Caco-2 (cell line): Measurements from ENCODE around the gene CLEC4G. TPM values are rescaled to one million over a fixed set of nuclear protein-coding genes. Genes with fewer than 3 reads are reported as not detected.

Experiments used
- BruUV-seq: library from RNA; stranded (reverse); fragments of 400-500 nt; replicated peaks from 2 replicates; lab custom pipeline; 2021; lab: Mats Ljungman, UMichigan
- CTCF ChIA-PET: fragments of 300-600 bp; sonication (Branson Sonifier 250); formaldehyde crosslinking; loops from one replicate; lab custom pipeline; 2022; ENCODE audit warnings: antibody characterized with exemption; lab: Charles Lee
- POLR2A ChIA-PET: fragments of 300-600 bp; sonication (Branson Sonifier 250); formaldehyde crosslinking; loops from one replicate; lab custom pipeline; 2022; ENCODE audit warnings: antibody characterized with exemption; lab: Charles Lee
- DNase-seq, 2 experiments: peaks; one replicate each; pipeline versions ENCODE4 v3.0.0 to v3.0.0-alpha.2; 2020 to 2022
- H3K27me3 ChIP-seq: replicated peaks from 2 replicates; pipeline ENCODE4 v1.6.0; 2011; ENCODE audit warnings: low read length; ENCODE audit not compliant: control insufficient read depth, insufficient read depth
- H3K36me3 ChIP-seq: 2 replicates; pipeline ENCODE4 v1.5.1; 2011; ENCODE audit warnings: low read length; ENCODE audit not compliant: control insufficient read depth, insufficient read depth
- H3K4me1 ChIP-seq: fragments of 250-450 bp; sonication (Bioruptor Pico); 2 replicates; pipeline ENCODE4 v1.5.1; 2020; ENCODE audit warnings: mild to moderate bottlenecking
- H3K4me3 ChIP-seq: 2 replicates; pipeline ENCODE4 v1.5.1; 2011; ENCODE audit warnings: low read depth, mild to moderate bottlenecking, control low read depth, low read length
- H3K9me3 ChIP-seq: fragments of 250-450 bp; sonication (Bioruptor Pico); 2 replicates; pipeline ENCODE4 v1.5.1; 2020; ENCODE audit warnings: mild to moderate bottlenecking, moderate library complexity
- H3K27ac Mint-ChIP-seq: one replicate; pipeline ENCODE4 v1.8.0; 2022; ENCODE audit warnings: mixed read lengths; ENCODE audit not compliant: unreplicated experiment
- H3K27me3 Mint-ChIP-seq: one replicate; pipeline ENCODE4 v1.8.0; 2022; ENCODE audit warnings: mixed read lengths; ENCODE audit not compliant: insufficient read depth, unreplicated experiment
- H3K36me3 Mint-ChIP-seq: one replicate; pipeline ENCODE4 v1.8.0; 2022; ENCODE audit warnings: mild to moderate bottlenecking, mixed read lengths; ENCODE audit not compliant: insufficient read depth, unreplicated experiment
- H3K4me1 Mint-ChIP-seq: one replicate; pipeline ENCODE4 v1.8.0; 2022; ENCODE audit warnings: low read depth, mixed read lengths; ENCODE audit not compliant: unreplicated experiment
- H3K4me3 Mint-ChIP-seq: one replicate; pipeline ENCODE4 v1.8.0; 2022; ENCODE audit warnings: mild to moderate bottlenecking, moderate library complexity, mixed read lengths; ENCODE audit not compliant: unreplicated experiment
- H3K9me3 Mint-ChIP-seq: one replicate; pipeline ENCODE4 v1.8.0; 2022; ENCODE audit warnings: mixed read lengths; ENCODE audit not compliant: unreplicated experiment
- CTCF ChIP-seq, 2 experiments: fragments of 200-600 bp in 1 of 2; IDR thresholded peaks; 1 replicate in 1 of 2; 2 replicates in 1 of 2; pipeline versions ENCODE4 v1.5.1 to v1.8.0; 2011 to 2022; ENCODE audit warnings: antibody characterized with exemption in 1 of 2, control low read depth in 1 of 2, inconsistent platforms in 1 of 2, low read depth in 1 of 2, low read length in 1 of 2, mild to moderate bottlenecking in 1 of 2, moderate library complexity in 1 of 2; ENCODE audit not compliant: insufficient read depth in 1 of 2, severe bottlenecking in 1 of 2, unreplicated experiment in 1 of 2
- intact Hi-C: fragments of 100-400 bp; cut with micrococcal nuclease; formaldehyde crosslinking; loops from one replicate; pipeline ENCODE4 v1.10.0; 2022; ENCODE audit not compliant: unreplicated experiment
- total RNA-seq: library from RNA; stranded (reverse); gene quantifications from 2 replicates; pipeline ENCODE4 v1.2.3, GENCODE V29; 2022

Gene CLEC4G
- total RNA-seq, 1 experiment from 2014 or later = not detected

- no peaks in the 10 kb centered on the region for H3K27me3 ChIP-seq
- no peak overlapping the region for H3K27ac Mint-ChIP-seq
These were observed 46.2 kb upstream of the CLEC4G start for GRCh38 chr19:7778081-7778480.

GRCh38 chr19:7775761-7776160, 43.9 kb upstream of the CLEC4G start:
- BruUV-seq = no TSS peak

More at GRCh38 chr19:7778081-7778480, 46.2 kb upstream of the CLEC4G start:
- Mint-ChIP-seq H3K4me1 (peaks cover 6% of the 10 kb centered on the region), H3K27me3 (no peaks in the 10 kb centered on the region), H3K36me3 (no peaks in the 10 kb centered on the region), H3K4me3 (no peak overlapping the region), H3K9me3 (no peaks in the 10 kb centered on the region)
- intact Hi-C loops = no loop called here
- TF ChIP-seq CTCF (IDR thresholded peaks at IDR 0.05; ENCODE audit: insufficient read depth in 1 of 2, low read depth in 1 of 2, low read length in 1 of 2, severe bottlenecking in 1 of 2, unreplicated experiment in 1 of 2) = no peak
- POLR2A ChIA-PET = no interaction called here
- no peaks in the 10 kb centered on the region for H3K4me1 ChIP-seq
- CTCF ChIA-PET = interaction anchor here (0.6 kb wide), 1 partner anchor 103 kb away, joined by 3 read pairs; no protein-coding TSS in a partner anchor
- H3K4me3 ChIP-seq = no peak overlapping the region
- no TSS peak for BruUV-seq
- DNase-seq = no peak
- no peaks in the 10 kb centered on the region for H3K36me3 ChIP-seq
- H3K9me3 ChIP-seq = no peaks in the 10 kb centered on the region

GRCh38 chr19:7773841-7774240, 41.9 kb upstream of the CLEC4G start:
- Mint-ChIP-seq H3K4me3 (no peak overlapping the region), H3K36me3 (no peaks in the 10 kb centered on the region), H3K27me3 (no peaks in the 10 kb centered on the region), H3K9me3 (no peaks in the 10 kb centered on the region), H3K27ac (no peak overlapping the region), H3K4me1 (peaks cover 9% of the 10 kb centered on the region)
- no peaks in the 10 kb centered on the region for H3K4me1 ChIP-seq
- no TSS peak for BruUV-seq
- ChIA-PET CTCF (no interaction called here), POLR2A (no interaction called here)
- no peaks in the 10 kb centered on the region for H3K27me3 ChIP-seq
- no peak overlapping the region for H3K4me3 ChIP-seq
- intact Hi-C loops = no loop called here
- H3K9me3 ChIP-seq = no peaks in the 10 kb centered on the region
- H3K36me3 ChIP-seq = no peaks in the 10 kb centered on the region
- no peak for TF ChIP-seq CTCF (IDR thresholded peaks at IDR 0.05; ENCODE audit: insufficient read depth in 1 of 2, low read depth in 1 of 2, low read length in 1 of 2, severe bottlenecking in 1 of 2, unreplicated experiment in 1 of 2)
- DNase-seq = no peak

More at GRCh38 chr19:7775761-7776160, 43.9 kb upstream of the CLEC4G start:
- peaks cover 9% of the 10 kb centered on the region for H3K4me1 Mint-ChIP-seq
- no peak for TF ChIP-seq CTCF (IDR thresholded peaks at IDR 0.05; ENCODE audit: insufficient read depth in 1 of 2, low read depth in 1 of 2, low read length in 1 of 2, severe bottlenecking in 1 of 2, unreplicated experiment in 1 of 2)
- ChIA-PET POLR2A (no interaction called here), CTCF (no interaction called here)
- H3K4me3 Mint-ChIP-seq = no peak overlapping the region
- Histone ChIP-seq H3K4me1 (no peaks in the 10 kb centered on the region), H3K4me3 (no peak overlapping the region), H3K9me3 (no peaks in the 10 kb centered on the region), H3K27me3 (no peaks in the 10 kb centered on the region), H3K36me3 (no peaks in the 10 kb centered on the region)
- no peaks in the 10 kb centered on the region for H3K9me3 Mint-ChIP-seq
- intact Hi-C loops = no loop called here
- DNase-seq = no peak
- no peaks in the 10 kb centered on the region for H3K36me3 Mint-ChIP-seq
- no peaks in the 10 kb centered on the region for H3K27me3 Mint-ChIP-seq
- H3K27ac Mint-ChIP-seq = no peak overlapping the region
